ENCODE data around the gene ELOVL7.
"Not testable (repeated sequence)": the region's sequence is repeated elsewhere in the genome, so short reads cannot be mapped to it uniquely, and the experiment has no call there.

Gene ELOVL7

DNA sequence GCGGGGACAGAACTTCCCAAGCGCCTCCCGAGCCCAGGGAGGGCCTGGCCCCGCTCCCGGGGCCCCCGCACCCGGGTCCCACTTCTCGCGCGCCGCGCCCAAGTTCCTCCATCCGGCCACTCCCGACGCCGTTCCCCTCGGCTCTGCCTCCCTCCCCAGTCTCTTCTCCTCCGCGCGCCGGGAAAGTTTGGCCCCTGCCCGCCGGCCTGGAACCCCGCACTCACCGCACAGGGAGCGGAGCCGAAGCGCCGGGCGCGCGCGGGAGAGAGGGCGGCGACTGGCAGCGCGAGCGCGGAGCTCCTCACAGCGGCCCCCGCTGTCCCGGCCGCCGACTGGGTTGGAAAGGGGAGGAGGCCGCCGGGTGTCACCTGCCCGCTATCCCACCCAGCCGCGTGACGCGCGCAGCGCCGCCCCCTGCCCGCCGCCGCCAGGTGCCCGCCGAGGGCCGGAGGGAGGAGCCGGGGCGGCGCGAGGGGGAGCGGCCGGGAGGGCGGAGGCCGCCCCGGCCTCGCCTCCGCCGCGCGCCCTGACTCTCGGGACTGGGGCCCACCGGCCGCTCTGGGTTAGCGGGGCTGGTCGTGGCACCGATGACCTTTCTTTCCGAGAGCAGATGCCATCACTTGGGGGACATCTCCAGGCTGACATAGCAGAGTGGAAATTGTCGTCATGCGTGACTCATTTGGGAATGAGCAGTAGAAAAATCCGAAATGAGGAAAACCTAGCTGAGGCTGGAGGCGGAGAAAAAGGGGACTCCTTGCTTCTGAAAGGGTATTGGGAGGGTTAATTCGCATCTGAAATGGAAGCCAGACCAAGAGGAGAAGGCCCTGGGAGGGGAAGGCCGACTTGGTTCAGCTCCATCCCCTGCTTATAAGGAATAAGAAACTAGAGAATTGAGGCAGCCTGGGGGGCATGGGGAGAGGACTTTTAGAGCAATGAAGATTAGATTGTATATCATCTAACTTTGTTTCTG, at the start of gene ELOVL7:
Gene ELOVL7, minus strand, starts transcription at position 334 of the 970 bp plus-strand sequence. CDS start 56,872 bp downstream, outside the sequence.
- no peak for DNase-seq (ENCODE audit: low spot score)

DNA sequence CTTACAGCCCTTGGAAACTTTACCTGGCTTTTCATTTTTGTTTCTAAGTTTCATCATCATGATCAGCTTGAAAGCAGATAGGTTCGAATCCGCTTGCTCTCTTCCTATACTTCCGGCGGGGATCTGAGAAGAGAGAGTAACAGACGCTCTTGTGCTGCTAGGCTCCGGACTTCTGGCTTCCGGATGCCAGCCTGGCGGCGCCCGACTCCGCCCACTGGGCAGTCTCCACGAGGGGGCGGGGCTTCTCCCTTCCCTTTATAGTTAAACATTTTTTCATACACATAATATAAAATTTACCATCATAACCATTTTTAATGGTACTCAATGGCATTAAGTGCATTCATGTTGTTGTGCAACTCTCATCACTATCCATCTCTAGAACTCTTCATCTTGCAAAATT, 49.5 kb upstream of the ELOVL7 start:
- no peak for DNase-seq (ENCODE audit: low spot score)

DNA sequence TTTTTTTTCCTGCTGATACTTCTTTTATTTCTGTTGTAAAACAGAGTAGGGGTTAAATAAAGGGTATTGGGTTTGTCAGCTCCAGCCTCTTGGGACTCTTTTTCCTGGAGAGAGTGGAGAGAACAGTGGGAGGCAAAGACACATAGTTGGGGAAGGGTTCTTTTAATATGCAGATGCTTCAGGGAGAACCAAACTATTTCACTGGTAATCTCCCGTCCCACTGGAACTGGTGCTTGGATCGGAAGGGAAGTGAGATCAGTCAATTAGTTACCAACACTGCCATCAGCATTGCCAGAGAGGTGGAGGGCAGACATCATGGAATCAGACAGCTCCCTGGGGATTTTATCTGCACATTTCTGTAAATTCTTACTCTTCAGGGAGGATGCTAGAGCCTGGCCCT, 47.6 kb upstream of the ELOVL7 start:
- no peak for DNase-seq (ENCODE audit: low spot score)

DNA sequence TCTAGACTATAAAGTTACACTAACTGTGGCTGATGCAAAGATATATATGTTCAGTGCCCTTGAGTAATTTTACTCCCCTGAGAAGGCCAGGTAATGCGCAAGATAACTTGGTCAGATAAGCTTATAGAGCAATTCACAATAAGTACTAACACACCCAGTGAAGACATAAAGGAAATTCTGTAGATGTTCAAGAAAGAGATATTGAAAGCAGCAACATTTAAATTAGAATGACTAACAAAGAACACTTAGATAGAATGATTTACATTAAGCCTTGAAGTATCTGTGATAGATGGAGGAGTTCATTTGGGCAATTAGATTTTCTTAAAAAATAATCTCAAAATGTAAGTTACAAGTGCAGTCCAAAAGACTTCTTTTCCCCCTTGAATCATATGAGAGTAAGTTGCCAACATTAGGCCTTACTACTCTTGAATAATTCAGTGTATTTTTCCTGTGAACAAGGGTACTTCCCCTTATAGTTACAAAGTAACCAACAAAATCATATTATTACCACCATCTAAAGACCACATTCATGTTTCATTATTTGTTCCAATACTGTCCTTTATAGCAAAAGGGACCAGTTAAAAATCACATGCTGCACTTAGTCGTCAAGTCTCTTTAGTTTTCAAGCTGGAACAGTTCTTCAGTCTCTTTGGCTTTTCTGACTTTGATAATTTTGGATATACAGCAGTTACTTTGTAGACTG, 44.4 kb upstream of the ELOVL7 start:
- no peak for DNase-seq (ENCODE audit: low spot score)

DNA sequence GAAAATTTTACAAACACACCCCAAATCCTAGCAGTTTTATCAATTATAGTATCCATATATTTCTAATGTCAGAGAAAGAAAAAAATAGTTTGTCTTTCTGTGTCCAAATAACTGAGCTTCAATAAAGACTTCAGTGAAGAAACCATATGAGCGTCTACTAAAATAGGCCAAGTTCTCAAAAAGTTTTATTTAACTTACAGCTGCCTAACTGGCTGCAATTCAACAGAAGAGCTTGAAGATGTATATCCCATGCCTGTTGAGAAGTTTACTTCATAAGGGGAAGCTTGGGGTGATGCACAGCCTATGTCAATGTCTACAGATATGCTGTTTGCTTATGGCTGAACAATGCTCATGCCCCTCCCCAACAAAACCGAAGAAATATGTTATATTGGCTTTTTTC, 43.7 kb upstream of the ELOVL7 start:
- no peak for DNase-seq (ENCODE audit: low spot score)

DNA sequence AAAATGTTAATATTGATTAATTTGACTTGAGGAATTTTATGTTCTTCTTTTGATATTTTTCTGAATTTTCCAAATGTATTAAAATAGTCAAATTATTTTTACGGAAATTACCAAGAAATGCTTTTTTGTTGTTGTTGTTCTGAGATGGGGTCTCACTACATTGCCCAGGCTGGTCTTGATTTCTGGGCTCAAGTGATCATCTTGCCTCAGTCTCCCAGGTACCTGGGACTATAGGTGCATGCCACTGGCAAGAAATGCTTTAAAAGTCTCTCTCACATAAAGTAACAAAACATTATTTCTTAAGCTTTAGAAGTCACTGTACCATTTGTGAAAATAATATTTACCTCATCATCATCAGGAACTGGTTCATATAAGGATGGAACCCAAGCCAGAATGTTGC, 43.0 kb upstream of the ELOVL7 start:
- DNase-seq (ENCODE audit: low spot score): no peak

DNA sequence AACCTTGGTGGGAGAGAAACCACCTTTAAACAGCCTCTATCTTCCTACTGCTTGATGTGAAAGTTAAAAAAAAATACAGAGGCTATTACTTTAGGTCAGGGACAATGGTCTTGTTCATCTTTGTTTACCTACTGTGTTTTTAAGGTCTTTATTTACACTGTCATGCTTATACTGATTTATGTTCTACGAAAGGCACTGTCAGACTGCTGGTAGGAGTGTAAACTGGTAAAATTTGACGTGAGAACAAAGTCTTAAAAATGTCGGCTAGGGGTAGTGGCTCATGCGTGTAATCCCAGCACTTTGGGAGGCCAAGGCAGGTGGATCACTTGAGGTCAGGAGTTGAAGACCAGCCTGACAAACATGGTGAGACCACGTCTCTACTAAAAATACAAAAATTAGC, 42.1 kb upstream of the ELOVL7 start:
- no peak for DNase-seq (ENCODE audit: low spot score)

DNA sequence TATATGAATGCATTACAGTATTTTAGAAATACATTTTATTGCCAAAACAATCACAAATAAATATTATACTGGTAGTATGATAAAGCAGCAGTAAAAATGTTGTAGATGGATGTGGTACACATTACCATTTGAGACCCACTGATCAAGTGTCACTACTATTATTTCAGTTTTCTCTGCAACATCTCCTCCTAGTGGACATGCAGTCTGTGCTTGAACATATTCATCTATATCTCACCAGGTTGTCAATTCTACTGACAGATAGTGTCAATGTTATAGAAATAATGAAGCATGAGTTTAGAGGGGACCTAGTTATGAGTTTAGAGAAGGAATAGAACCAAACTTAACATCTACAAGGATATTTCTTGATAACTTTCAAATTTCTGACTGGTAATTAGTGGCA, 39.2 kb upstream of the ELOVL7 start:
- DNase-seq (ENCODE audit: low spot score): no peak

DNA sequence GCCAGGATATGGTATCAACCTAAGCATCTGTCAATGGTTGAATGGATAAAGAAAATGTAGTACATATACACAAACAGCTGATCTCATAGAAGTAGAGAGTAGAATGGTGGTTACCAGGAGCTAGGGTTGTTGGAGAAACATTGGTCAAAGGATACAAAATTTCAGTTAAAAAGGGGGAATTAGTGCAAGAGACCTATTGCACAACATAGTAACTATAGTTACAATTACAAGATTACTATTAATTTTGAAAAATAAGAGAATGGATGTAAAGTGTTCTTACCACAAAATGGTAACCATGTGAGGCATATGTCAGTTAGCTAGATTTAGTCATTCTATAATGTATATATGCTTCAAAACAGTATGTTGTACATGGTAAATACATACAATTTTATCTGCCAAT, 28.8 kb upstream of the ELOVL7 start:
- DNase-seq (ENCODE audit: low spot score): no peak

DNA sequence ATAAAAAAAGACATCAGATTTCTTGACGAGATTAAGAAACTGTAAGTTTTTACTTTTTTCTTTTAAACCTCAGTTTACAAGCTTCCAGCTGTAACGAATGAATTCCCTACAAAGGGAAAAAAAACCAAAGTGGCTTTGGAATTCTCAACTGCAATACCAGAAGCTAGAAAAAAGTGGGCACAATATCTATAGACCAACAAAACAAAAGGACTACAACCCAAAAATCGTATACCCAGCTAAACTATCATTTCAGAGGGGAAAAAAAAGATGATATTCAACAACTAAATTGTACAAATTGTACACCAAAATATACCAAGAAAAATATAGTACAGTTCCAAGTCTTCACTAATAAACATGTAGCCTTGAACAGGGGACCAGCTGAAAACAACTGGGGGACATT, 26.8 kb upstream of the ELOVL7 start:
- DNase-seq (ENCODE audit: low spot score): no peak

DNA sequence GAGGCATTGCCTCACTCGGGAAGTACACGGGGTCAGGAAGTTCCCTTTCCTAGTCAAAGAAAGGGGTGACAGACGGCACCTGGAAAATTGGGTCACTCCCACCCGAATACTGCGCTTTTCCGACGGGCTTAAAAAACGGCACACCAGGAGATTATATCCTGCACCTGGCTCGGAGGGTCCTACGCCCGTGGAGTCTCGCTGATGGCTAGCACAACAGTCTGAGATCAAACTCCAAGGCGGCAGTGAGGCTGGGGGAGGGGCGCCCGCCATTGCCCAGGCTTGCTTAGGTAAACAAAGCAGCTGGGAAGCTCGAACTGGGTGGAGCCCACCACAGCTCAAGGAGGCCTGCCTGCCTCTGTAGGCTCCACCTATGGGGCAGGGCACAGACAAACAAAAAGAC, 16.5 kb upstream of the ELOVL7 start:
- DNase-seq (ENCODE audit: low spot score): not testable (repeated sequence)

DNA sequence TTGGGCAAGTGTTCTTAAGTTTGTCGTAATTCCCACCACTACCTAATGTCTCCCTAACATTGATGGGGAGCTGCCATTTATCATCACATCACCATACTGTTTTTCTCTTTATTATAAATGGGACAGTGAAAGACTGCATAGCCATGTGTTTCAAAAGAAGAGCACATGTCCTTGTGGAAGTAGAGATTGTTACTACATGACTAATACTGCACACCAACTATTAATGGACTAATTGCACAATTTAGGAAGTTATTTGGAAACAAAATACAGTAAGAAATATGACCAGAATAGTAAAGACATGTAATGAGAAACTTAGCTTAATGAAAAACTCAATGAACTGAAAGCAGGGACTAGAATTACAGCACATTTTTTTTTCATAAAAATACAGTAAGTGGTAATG, 12.0 kb upstream of the ELOVL7 start:
- no peak for DNase-seq (ENCODE audit: low spot score)

DNA sequence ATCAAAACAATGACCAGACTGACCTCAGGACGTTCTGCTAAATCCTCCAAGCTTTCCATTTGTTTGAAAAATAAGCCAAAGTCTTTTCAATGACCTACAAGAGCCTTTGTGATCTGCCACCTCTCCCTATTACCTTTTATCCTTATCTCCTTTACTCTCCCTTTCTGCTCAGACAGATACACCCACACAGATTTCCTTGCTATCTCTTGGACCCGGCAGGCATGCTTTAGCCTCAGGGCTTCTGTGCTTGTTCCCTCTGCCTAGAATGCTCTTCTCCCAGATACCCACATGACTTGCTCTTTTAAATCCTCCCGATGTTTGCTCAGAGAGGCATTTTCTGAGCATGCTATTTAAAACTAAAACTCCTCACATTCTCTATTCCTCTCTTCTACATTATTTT, 8.9 kb upstream of the ELOVL7 start:
- DNase-seq (ENCODE audit: low spot score): no peak

DNA sequence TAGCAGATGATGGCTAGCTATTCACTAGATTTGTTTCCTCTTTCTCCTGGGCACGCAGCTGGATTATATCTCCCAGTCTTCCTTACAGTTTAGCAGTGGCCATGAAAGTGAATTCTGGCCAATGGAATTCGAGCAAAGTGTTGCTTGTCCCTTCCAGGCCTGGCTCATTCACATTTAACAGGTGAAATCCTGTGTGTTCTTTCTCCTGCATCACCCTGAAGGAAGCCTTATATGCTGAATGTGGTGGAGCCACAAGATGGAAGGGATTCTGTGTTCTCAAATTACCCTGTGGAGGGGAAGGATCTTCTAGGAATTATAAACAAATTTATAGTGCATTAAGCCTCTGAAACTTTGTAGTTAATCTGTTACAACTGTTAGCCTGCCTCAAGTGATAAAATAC, 8.2 kb upstream of the ELOVL7 start:
- no peak for DNase-seq (ENCODE audit: low spot score)

DNA sequence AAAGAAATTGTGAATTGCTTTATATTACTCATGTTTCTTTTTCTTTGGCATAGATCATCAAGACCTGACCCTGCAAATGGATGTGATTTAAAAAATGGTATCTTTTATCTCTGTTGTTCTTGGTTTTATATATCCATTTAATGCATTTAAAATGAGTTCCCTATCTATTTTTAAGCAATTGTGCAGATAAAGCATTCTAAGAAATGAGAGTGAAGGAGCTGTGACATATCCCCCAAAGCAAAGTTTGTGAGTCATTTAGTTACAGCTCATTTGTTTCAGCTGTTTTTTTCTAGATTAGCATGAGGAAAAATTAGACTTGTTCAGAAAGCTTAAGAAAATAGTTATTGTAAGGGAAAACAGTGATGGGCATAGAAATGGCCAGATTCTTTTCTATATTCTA, 7.6 kb upstream of the ELOVL7 start:
- no peak for DNase-seq (ENCODE audit: low spot score)

DNA sequence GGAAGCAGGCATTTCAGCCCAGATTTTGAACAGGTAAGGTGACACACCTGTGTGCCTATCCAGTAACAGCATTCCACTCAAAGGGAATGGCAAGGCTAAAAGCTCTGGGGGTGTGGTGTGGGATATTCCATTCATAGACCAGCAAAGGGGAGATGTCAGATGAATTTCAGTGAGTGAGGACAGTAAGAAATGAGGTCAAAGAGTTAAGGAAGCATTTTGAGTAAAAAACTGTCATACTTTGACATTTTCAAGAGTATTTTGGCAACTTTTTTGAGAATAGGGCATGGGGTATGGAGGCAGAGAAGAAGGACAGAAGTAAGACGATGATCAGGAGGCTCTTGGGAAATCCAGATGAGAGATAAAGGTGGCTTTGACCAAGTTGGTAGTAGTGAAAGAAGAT, 2.2 kb upstream of the ELOVL7 start:
- DNase-seq (ENCODE audit: low spot score): no peak

DNA sequence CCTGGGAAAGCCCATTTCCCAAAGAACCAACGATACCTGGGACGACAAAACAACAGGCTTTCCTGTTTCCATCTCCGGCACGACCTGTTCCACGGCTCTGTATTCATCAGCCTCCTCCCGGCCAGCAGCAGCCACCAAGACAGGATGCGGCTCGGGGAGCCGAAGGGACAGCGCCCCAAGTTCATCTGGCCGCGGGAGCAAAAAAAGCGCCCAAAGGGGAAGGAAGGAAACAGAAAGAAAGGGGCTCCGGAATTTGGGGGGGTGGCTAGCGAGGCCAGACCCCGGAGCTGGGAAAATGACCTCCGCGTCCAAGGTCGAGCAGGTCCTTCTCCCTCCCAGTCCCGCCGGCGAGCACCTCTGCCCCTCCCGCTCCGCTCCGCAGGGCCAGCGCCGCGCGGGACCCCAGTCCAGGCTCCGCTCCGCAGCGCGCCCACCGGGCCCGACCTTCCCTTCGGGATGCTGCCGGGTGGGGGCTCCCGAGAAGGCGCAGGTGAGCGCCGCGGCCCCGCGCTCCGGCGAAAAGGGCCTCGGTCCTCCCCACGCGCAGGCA, 608 bp downstream of the ELOVL7 start:
- no peak for DNase-seq (ENCODE audit: low spot score)

DNA sequence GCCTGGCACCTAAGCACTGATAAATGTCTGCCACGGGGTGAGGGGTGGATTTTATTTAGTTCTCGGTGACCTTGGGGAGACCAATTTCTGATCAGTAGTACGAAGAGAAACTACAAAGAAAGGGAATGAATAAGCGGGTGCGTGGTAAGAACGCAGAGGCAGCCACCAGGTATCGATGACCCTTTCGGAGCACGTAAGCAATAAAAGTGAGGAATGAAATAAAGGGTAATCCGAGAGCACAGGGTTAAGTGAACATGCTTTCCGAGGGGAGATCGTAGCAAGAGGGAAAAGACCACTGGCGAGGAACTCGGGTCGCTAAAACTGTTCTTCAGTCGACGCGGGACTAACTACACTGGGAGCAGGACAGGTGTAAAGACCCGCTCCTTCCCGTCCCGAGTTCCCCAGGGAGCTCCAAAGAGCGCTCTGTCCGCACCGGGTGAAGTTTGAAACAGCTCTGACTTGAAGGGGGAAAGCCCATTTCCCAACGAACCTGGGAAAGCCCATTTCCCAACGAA, 1.1 kb downstream of the ELOVL7 start:
- no peak for DNase-seq (ENCODE audit: low spot score)

DNA sequence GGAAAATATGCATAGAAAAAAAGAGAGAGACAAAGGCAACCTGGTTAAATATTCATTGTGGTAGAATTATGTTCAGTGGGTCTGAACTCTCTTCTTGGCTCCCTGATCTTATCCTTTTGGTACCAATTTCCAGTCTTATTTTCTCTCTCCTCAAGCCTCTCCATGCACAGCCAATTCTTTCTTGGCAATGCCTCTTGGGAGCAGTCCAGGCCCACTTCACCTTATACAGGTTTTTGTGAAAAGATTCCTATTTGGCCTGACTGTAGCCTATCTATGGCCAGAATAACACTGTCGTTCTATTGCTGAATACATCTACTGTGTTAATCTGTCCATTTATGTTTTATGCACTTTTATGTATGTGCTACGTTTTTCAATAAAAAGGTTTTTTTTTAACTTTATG, 2.7 kb downstream of the ELOVL7 start:
- no peak for DNase-seq (ENCODE audit: low spot score)

DNA sequence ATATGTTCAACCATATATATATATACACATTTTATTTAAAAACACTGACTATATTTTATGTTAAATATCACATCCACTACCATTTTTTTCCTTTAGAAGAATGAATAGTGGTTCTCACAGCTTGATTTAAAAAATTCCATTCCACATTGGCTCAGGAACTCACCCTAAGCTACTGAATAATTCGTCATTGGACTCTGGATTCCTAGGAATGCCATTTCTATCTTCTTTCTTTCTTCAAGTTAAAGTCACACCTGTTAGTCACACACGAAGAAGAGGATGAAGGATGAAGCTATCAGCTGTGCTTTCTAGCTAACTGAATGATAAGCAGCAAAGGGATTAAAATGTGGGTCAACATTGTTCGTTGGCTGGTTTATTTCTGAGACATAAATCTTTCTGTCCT, 7.9 kb downstream of the ELOVL7 start:
- DNase-seq (ENCODE audit: low spot score): no peak

DNA sequence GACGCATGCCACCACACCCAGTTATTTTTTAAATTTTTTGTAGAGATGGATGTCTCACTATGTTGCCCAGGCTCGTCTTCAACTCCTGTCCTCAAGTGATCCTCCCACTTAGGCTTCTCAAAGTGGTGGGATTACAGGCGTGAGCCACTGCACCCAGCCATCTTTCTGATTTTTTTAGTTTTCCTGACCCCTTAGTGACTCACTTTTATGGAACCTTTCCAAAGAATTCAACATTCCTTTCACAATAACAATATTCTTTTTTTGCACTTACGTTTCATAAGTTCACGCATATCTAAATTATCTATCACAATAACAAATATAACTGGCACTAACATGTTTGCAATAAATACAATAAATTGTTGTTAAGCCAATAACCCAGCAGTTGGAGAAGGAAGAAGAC, 8.5 kb downstream of the ELOVL7 start:
- no peak for DNase-seq (ENCODE audit: low spot score)

DNA sequence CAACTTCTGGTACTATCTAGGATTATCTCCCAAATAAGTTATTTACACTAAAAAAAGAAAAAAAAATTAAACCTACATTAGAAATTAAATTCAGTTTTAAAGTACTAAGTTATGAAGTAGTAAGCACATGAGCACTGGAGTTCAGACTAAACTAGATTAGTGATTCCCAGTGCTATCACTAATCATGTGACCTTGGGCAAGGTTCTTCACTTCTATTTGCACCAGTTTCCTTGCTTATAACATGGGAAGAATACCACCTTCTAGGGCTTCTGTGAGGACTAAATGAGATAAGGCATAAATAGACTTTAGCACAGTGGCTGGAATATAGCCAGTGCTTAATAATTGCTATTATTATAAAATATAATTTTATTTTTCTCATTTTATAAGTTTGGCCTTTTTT, 10.5 kb downstream of the ELOVL7 start:
- DNase-seq (ENCODE audit: low spot score): no peak

DNA sequence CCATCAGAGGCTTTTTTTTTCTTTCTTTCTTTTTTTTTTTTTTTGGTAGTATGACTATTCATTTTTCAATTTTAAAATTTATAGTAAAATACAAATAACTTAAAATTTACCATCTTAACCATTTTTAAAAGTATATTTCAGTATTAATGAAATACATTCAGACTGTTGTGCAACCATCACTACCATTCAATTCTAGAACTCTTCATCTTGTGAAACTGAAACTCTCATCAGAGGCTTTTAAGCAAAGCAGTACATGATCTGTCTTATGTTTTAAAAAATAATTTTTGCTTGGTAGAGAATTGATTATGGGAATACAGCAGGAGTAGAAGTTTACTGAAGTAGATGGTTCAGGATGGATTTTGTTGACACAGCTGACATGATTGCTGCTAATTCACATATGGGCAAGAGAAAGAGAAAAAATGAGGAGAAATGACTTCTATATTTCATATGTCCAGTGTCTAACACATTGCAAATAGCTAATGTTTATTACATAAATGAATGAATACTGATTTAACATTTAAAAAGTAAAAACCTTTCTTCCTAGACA, 13.4 kb downstream of the ELOVL7 start:
- DNase-seq (ENCODE audit: low spot score): no peak

Data from CD4-positive, alpha-beta T cell treated with Interleukin-6 at 100 ng/mL for 8 hours (primary cell).